Measurements from ENCODE around the gene TRPM3.

DNA sequence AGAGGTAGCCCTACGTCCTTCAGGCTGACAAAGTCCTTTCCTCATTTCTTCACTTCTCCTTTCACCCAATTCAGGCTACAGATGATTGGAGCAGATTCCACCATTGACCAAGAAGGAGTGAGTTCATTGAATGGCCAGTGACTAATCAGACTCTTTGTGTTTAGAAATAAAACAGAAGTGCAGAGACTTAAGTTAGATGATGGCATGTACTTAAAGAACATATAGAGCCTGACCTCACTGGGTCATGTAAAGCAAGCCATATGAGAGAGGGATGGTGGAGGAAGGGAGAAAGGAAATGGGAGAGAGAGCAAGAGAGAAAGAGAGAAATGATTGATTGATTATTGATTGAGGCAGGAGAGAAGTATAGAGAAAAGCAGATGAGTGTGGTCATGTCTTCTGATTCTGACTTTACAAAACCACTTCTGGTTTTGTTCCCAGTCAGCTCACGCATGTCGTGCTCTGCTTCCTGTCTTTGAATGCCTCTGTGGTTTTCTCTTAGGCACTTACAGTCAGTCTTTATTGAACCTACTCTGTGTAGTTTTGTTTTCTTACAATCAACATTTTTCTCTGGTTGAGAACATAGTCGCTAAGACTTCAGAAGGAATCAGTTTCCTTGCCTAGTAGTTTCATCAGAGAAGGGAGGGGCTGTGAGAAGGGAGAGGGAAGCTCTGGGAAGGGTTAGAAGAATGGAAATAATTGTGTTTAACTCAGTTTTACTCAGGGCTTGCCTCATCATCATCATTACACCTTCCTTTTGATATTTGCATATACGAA lies 557.8 kb downstream of the TRPM3 start:
- TF ChIP-seq EZH2 (IDR thresholded peaks at IDR 0.05) (no peak), POLR2AphosphoS5 (IDR thresholded peaks at IDR 0.05; ENCODE audit: borderline replicate concordance, low read depth, low read length) (no peak; the same call in 1 of the 2 replicates), FOXP2 (optimal IDR thresholded peaks at IDR 0.05; ENCODE audit: control extremely low read depth, extremely low read length, insufficient read depth) (no peak)
